ENCODE results near the gene DYNLRB2.

DNA sequence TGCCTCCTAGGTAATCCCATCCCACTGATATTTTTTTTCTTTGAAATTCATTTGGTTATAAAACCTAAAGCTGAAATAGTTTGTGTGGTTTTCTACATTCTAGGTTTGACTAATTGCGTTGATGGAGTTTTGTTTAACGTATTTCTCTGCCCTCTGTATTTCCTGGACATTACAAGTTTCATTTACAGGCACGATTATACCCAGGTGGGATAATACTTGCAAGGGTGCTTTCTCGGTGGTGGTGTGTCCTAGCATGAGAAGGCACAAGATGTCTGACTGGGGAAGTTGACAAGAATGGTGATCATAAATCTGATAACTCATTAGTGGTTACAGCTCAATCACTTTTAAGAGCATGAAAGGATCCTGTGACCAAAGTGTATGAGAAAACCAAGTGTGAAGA, 45.0 kb downstream of the DYNLRB2 start:
- TF ChIP-seq CTCF (IDR thresholded peaks at IDR 0.05; ENCODE audit: low read depth, low read length) (no peak), EZH2phosphoT487 (IDR thresholded peaks at IDR 0.05; ENCODE audit: low read depth) (no peak)
